ENCODE results near the gene MGAT5.

- TF ChIP-seq YY2 (tag by site-specific recombination; IDR thresholded peaks at IDR 0.05) (no peak), GLI4 (tag by site-specific recombination; IDR thresholded peaks at IDR 0.05) (no peak), REPIN1 (tag by site-specific recombination; IDR thresholded peaks at IDR 0.05; ENCODE audit: low read depth) (no peak), ZBTB44 (tag by site-specific recombination; IDR thresholded peaks at IDR 0.05) (no peak), ZNF426 (tag by site-specific recombination; IDR thresholded peaks at IDR 0.05) (no peak), ZNF354C (tag by site-specific recombination; IDR thresholded peaks at IDR 0.05; ENCODE audit: borderline replicate concordance, low read depth) (no peak), REST (tag by site-specific recombination; IDR thresholded peaks at IDR 0.05) (no peak), ZNF654 (tag by site-specific recombination; IDR thresholded peaks at IDR 0.05; ENCODE audit: low read depth) (no peak), KLF17 (tag by site-specific recombination; IDR thresholded peaks at IDR 0.05) (no peak), ZNF530 (tag by site-specific recombination; IDR thresholded peaks at IDR 0.05; ENCODE audit: low read depth) (no peak), CTCF (tag by site-specific recombination; IDR thresholded peaks at IDR 0.05) (no peak), ZNF274 (IDR thresholded peaks at IDR 0.05; ENCODE audit: low read length) (no peak), ZNF274 (tag by site-specific recombination; IDR thresholded peaks at IDR 0.05; ENCODE audit: borderline replicate concordance) (no peak), ZBTB8A (tag by site-specific recombination; IDR thresholded peaks at IDR 0.05) (no peak)
These were observed 36.5 kb upstream of the MGAT5 start for GRCh38 chr2:134217351-134217750.
